C1 segment of cervical spinal cord (tissue), 14 donors: ENCODE data around the gene CHRND.
"Not testable (repeated sequence)": the region's sequence is repeated elsewhere in the genome, so short reads cannot be mapped to it uniquely, and the experiment has no call there.

ENCODE experiments used
- DNase-seq, 14 donors: peaks; one replicate each; lab custom pipeline; 2025; lab: John Stamatoyannopoulos, UW

The CHRND gene

GRCh38 chr2:232525199-232525598 is 761 bp upstream of the CHRND start:
- no peak for DNase-seq

GRCh38 chr2:232526372-232526941 is 497 bp downstream of the CHRND start:
- no peak for DNase-seq

GRCh38 chr2:232527905-232528470 is 2.0 kb downstream of the CHRND start:
- no peak for DNase-seq

- no peak for DNase-seq
Observed at GRCh38 chr2:232528746-232529460, 2.9 kb downstream of the CHRND start.

- DNase-seq = no peak
Observed at GRCh38 chr2:232529806-232530547, 4.0 kb downstream of the CHRND start.

GRCh38 chr2:232530626-232531260 is 4.8 kb downstream of the CHRND start:
- DNase-seq = no peak

GRCh38 chr2:232532419-232532818 is 6.5 kb downstream of the CHRND start:
- DNase-seq = no peak

- DNase-seq = not testable (repeated sequence)
Observed at GRCh38 chr2:232532821-232533220, 6.9 kb downstream of the CHRND start.

GRCh38 chr2:232533944-232534710 is 8.2 kb downstream of the CHRND start:
- DNase-seq = no peak

- no peak for DNase-seq
Observed at GRCh38 chr2:232534940-232535651, 9.1 kb downstream of the CHRND start.

- DNase-seq = no peak
Observed at GRCh38 chr2:232535761-232536530, 10.0 kb downstream of the CHRND start.

GRCh38 chr2:232537079-232537478 is 11.1 kb downstream of the CHRND start:
- no peak for DNase-seq

- no peak for DNase-seq
Observed at GRCh38 chr2:232537499-232537898, 11.5 kb downstream of the CHRND start.

GRCh38 chr2:232538671-232539070 is 12.7 kb downstream of the CHRND start:
- DNase-seq = no peak

- DNase-seq = no peak
Observed at GRCh38 chr2:232539298-232540231, 13.6 kb downstream of the CHRND start, which contains the start of gene CHRNG. CHRNG (plus strand) TSS chr2:232539692; CDS start chr2:232539748, 56 bp downstream.

GRCh38 chr2:232540441-232541041 is 14.6 kb downstream of the CHRND start:
- DNase-seq = no peak

- DNase-seq = no peak
Observed at GRCh38 chr2:232541195-232541960, 15.4 kb downstream of the CHRND start.
